K562 (cell line): ENCODE results near the gene SPRING1. TPM values are rescaled to one million over a fixed set of nuclear protein-coding genes. Genes with fewer than 3 reads are reported as not detected.

Source experiments
- DDX20 ChIP-seq: fragments of 450-650 bp; IDR thresholded peaks from 2 replicates; pipeline ENCODE4 v1.6.1; 2016; ENCODE audit warnings: missing genetic modification characterization, low read depth, mild to moderate bottlenecking, missing compliant biosample characterization, moderate library complexity
- HDAC8 ChIP-seq: fragments of 450-650 bp; IDR thresholded peaks from 2 replicates; pipeline ENCODE4 v1.6.1; 2016; ENCODE audit warnings: mild to moderate bottlenecking, missing genetic modification characterization, moderate library complexity, missing compliant biosample characterization
- HOMEZ ChIP-seq: fragments of 250-450 bp; sonication (Bioruptor Pico); IDR thresholded peaks from 2 replicates; pipeline ENCODE4 v1.4.0; 2020; ENCODE audit warnings: mild to moderate bottlenecking, moderate library complexity
- IRF9 ChIP-seq: fragments of 450-650 bp; IDR thresholded peaks from 2 replicates; pipeline ENCODE4 v1.6.1; 2016; ENCODE audit warnings: missing biosample characterization, missing genetic modification characterization
- KAT7 ChIP-seq: sonication (generic); formaldehyde crosslinking; IDR thresholded peaks from 2 replicates; pipeline ENCODE4 v1.8.0; 2022; ENCODE audit warnings: missing genetic modification reagents, mild to moderate bottlenecking, borderline replicate concordance
- KDM5B ChIP-seq: fragments of 200-600 bp; sonication (generic); IDR thresholded peaks from 2 replicates; pipeline ENCODE4 v1.6.1; 2012; ENCODE audit warnings: low read depth, mild to moderate bottlenecking, moderate library complexity, low read length, control low read depth, inconsistent platforms; ENCODE audit not compliant: insufficient replicate concordance
- MTF1 ChIP-seq: fragments of 250-450 bp; sonication (Bioruptor Pico); IDR thresholded peaks from 2 replicates; pipeline ENCODE4 v1.9.0; 2021; ENCODE audit warnings: moderate library complexity, mild to moderate bottlenecking, inconsistent platforms, borderline replicate concordance
- RNF219 ChIP-seq: fragments of 250-450 bp; sonication (Bioruptor Pico); IDR thresholded peaks from 2 replicates; pipeline ENCODE4 v1.5.0; 2022; ENCODE audit warnings: mild to moderate bottlenecking
- SMARCB1 ChIP-seq: IDR thresholded peaks from 2 replicates; pipeline ENCODE4 v1.6.1; 2011; ENCODE audit warnings: improper control_type of control experiment, low read depth; ENCODE audit not compliant: insufficient read length
- SMARCC2 ChIP-seq: fragments of 450-650 bp; IDR thresholded peaks from 2 replicates; pipeline ENCODE4 v1.6.1; 2017; ENCODE audit warnings: antibody characterized with exemption, moderate library complexity, mild to moderate bottlenecking, low read depth
- ZBTB11 ChIP-seq, 3 experiments: fragments of 200-800 bp in 1 of 3; fragments of 250-450 bp in 1 of 3; fragments of 450-650 bp in 1 of 3; sonication (Bioruptor Pico) in 1 of 3; sonication (Bioruptor generic) in 1 of 3; formaldehyde crosslinking in 1 of 3; IDR thresholded peaks; 2 replicates each; pipeline versions ENCODE4 v1.6.1 to v1.8.0; 2016 to 2022; ENCODE audit warnings: mild to moderate bottlenecking in 2 of 3, missing genetic modification characterization in 2 of 3, missing compliant biosample characterization in 1 of 3, moderate library complexity in 1 of 3
- ZNF561 ChIP-seq: fragments of 450-650 bp; formaldehyde crosslinking; conservative IDR thresholded peaks from 2 replicates; pipeline ENCODE4 v1.4.0; 2020; ENCODE audit warnings: mild to moderate bottlenecking, moderate library complexity
- ZNF589 ChIP-seq: fragments of 200-800 bp; sonication (Bioruptor generic); IDR thresholded peaks from 2 replicates; pipeline ENCODE4 v1.6.1; 2016; ENCODE audit warnings: low read depth, missing genetic modification characterization, missing compliant biosample characterization
- ZNF740 ChIP-seq, 3 experiments: fragments of 200-800 bp in 1 of 3; sonication (Bioruptor generic) in 1 of 3; sonication (generic) in 1 of 3; formaldehyde crosslinking in 1 of 3; IDR thresholded peaks; 2 replicates each; pipeline versions ENCODE4 v1.6.1 to v1.8.0; 2016 to 2022; ENCODE audit warnings: mild to moderate bottlenecking in 2 of 3, missing compliant biosample characterization in 2 of 3, missing genetic modification characterization in 2 of 3, missing genetic modification reagents in 1 of 3
- ZNF785 ChIP-seq: fragments of 250-450 bp; sonication (Bioruptor Pico); IDR thresholded peaks from 2 replicates; pipeline ENCODE4 v1.4.0; 2020; ENCODE audit warnings: mild to moderate bottlenecking
- polyA plus RNA-seq, 8 experiments: library from polyadenylated mRNA; depleted of rRNA in 4 of 8; stranded (reverse) in 5 of 8; unstranded in 3 of 8; fragments of >200 nt; fragmentation: Nextera tagmentation in 2 of 8; fragmentation: Illumina TruSeq in 1 of 8; extraction: Ambion mirVana in 2 of 8; extraction: Trizol in 1 of 8; gene quantifications; 2 replicates each; pipeline versions ENCODE4 v1.2.1 to v1.2.3, GENCODE V29; 2011 to 2014; ENCODE audit warnings: inconsistent platforms in 1 of 8, missing spikeins in 1 of 8
- total RNA-seq, 7 experiments: library from RNA; depleted of rRNA in 6 of 7; stranded (reverse); fragments of >200 nt in 6 of 7; fragmentation: Illumina TruSeq in 2 of 7; extraction: Trizol in 2 of 7; gene quantifications; 2 replicates each; pipeline versions ENCODE4 v1.2.1 to v1.2.3, GENCODE V29; 2011 to 2021; ENCODE audit warnings: low replicate concordance in 1 of 7

Gene SPRING1
- total and polyA plus RNA-seq, 9 of the 15 experiments (the other 6 are each of a cell fraction or from before 2014, with no cell fraction given): 1.1 to 20.0 (median 8.0) TPM

GRCh38 chr12:116736962-116737773, 701 bp downstream of the SPRING1 start (continued):
- TF ChIP-seq RNF219 (CRISPR knock-in tag): no peak
- no peak for TF ChIP-seq HOMEZ
- no peak for TF ChIP-seq KDM5B
- TF ChIP-seq HDAC8 (tag): no peak
- no peak for TF ChIP-seq ZNF589 (CRISPR knock-in tag)
- no peak; the same call in 1 of the 2 replicates for TF ChIP-seq SMARCC2
- TF ChIP-seq IRF9 (tag): no peak
- TF ChIP-seq ZNF740 (CRISPR knock-in tag; IDR thresholded peaks at IDR 0.05): no peak
- TF ChIP-seq ZNF740 (tag; IDR thresholded peaks at IDR 0.05): no peak
- TF ChIP-seq ZNF785 (CRISPR knock-in tag): no peak
- TF ChIP-seq SMARCB1: no peak
- no peak for TF ChIP-seq KAT7 (CRISPR knock-in tag)
- no peak for TF ChIP-seq MTF1
- no peak for TF ChIP-seq ZBTB11 (CRISPR knock-in tag; IDR thresholded peaks at IDR 0.05)
- no peak for TF ChIP-seq DDX20 (tag)
- no peak for TF ChIP-seq ZNF561 (CRISPR knock-in tag)
